Type B pancreatic cell (in vitro differentiated cells): ENCODE data around the gene ANKS6. TPM values are rescaled to one million over a fixed set of nuclear protein-coding genes. Genes with fewer than 3 reads are reported as not detected.

Experiments
- DNase-seq: peaks from one replicate; pipeline ENCODE4 v3.0.0; 2021; ENCODE audit warnings: mixed read lengths; ENCODE audit not compliant: unreplicated experiment; ENCODE audit errors: extremely low spot score
- H3K27ac Mint-ChIP-seq: 2 replicates; pipeline ENCODE4 v1.8.0; 2021; ENCODE audit warnings: mild to moderate bottlenecking, mixed read lengths
- H3K27me3 Mint-ChIP-seq: 2 replicates; pipeline ENCODE4 v1.8.0; 2021; ENCODE audit warnings: mixed read lengths
- H3K36me3 Mint-ChIP-seq: 2 replicates; pipeline ENCODE4 v1.8.0; 2021; ENCODE audit warnings: mixed read lengths
- H3K4me1 Mint-ChIP-seq: one replicate; pipeline ENCODE4 v1.8.0; 2021; ENCODE audit warnings: mixed read lengths; ENCODE audit not compliant: unreplicated experiment
- H3K4me3 Mint-ChIP-seq: 2 replicates; pipeline ENCODE4 v1.8.0; 2021; ENCODE audit warnings: mild to moderate bottlenecking, mixed read lengths
- H3K9me3 Mint-ChIP-seq: 2 replicates; pipeline ENCODE4 v1.8.0; 2021; ENCODE audit warnings: mixed read lengths
- CTCF ChIP-seq: fragments of 200-600 bp; sonication (generic); conservative IDR thresholded peaks from 2 replicates; pipeline ENCODE4 v1.5.0; 2021; ENCODE audit warnings: antibody characterized with exemption, mild to moderate bottlenecking
- total RNA-seq: library from RNA; stranded (reverse); gene quantifications from 2 replicates; pipeline ENCODE4 v1.2.1, GENCODE V29; 2021; ENCODE audit warnings: low replicate concordance

The ANKS6 gene
- total RNA-seq, 1 donor from 2014 or later: 32.2 TPM

- no peak for TF ChIP-seq CTCF
- DNase-seq: no peak
- Mint-ChIP-seq H3K27me3 (no peaks in the 10 kb centered on the region), H3K36me3 (peaks cover 15% of the 10 kb centered on the region), H3K9me3 (peaks cover 4% of the 10 kb centered on the region), H3K4me1 (peaks cover 14% of the 10 kb centered on the region), H3K27ac (peak overlapping the region; percentile 79), H3K4me3 (peak overlapping the region; percentile 40)
Observed at GRCh38 chr9:98778711-98779530, 17.4 kb downstream of the ANKS6 start.

GRCh38 chr9:98778251-98778650 is 18.1 kb downstream of the ANKS6 start:
- Mint-ChIP-seq H3K9me3 (peaks cover 4% of the 10 kb centered on the region), H3K27ac (peak overlapping the region; percentile 79), H3K4me3 (no peak overlapping the region), H3K4me1 (peaks cover 14% of the 10 kb centered on the region), H3K27me3 (no peaks in the 10 kb centered on the region), H3K36me3 (peaks cover 19% of the 10 kb centered on the region)
- TF ChIP-seq CTCF: no peak
- no peak for DNase-seq

GRCh38 chr9:98777618-98778017 is 18.7 kb downstream of the ANKS6 start:
- no peak for TF ChIP-seq CTCF

GRCh38 chr9:98775831-98776441 is 20.4 kb downstream of the ANKS6 start:
- H3K4me1 Mint-ChIP-seq: peaks cover 9% of the 10 kb centered on the region
- no peak for DNase-seq
- H3K27ac Mint-ChIP-seq: peak overlapping the region; percentile 30
- H3K27me3 Mint-ChIP-seq: no peaks in the 10 kb centered on the region
- TF ChIP-seq CTCF: peak; percentile 87
- peaks cover 23% of the 10 kb centered on the region for H3K36me3 Mint-ChIP-seq
- H3K4me3 Mint-ChIP-seq: no peak overlapping the region
- H3K9me3 Mint-ChIP-seq: no peaks in the 10 kb centered on the region

More at GRCh38 chr9:98777618-98778017, 18.7 kb downstream of the ANKS6 start:
- Mint-ChIP-seq H3K27ac (no peak overlapping the region), H3K4me1 (peaks cover 14% of the 10 kb centered on the region), H3K36me3 (peaks cover 24% of the 10 kb centered on the region), H3K4me3 (no peak overlapping the region), H3K9me3 (peaks cover 4% of the 10 kb centered on the region), H3K27me3 (no peaks in the 10 kb centered on the region)
- DNase-seq: no peak

- Mint-ChIP-seq H3K4me3 (no peak overlapping the region), H3K27me3 (no peaks in the 10 kb centered on the region), H3K9me3 (no peaks in the 10 kb centered on the region), H3K27ac (no peak overlapping the region), H3K36me3 (peaks cover 31% of the 10 kb centered on the region), H3K4me1 (peaks cover 9% of the 10 kb centered on the region)
- no peak for DNase-seq
- peak; percentile 67 for TF ChIP-seq CTCF
Observed at GRCh38 chr9:98774746-98775145, 21.6 kb downstream of the ANKS6 start.
